Upper lobe of left lung (tissue), 4 donors: ENCODE results near the gene ZNF680.

Experiments used
- POLR2A ChIP-seq, 4 donors: fragments of 450-650 bp; IDR thresholded peaks; one replicate each; pipeline ENCODE4 v1.5.1; 2016 to 2017; ENCODE audit warnings: antibody characterized with exemption in 4 of 4, mild to moderate bottlenecking in 2 of 4
- TF ChIP-seq, protein P1 (sequence below), 6 experiments: fragments of 450-650 bp in 4 of 6; fragments of 200-600 bp in 2 of 6; sonication (generic) in 2 of 6; IDR thresholded peaks; one replicate each; pipeline ENCODE4 v1.5.1; 2016 to 2019; ENCODE audit warnings: antibody characterized with exemption in 6 of 6

DNA sequence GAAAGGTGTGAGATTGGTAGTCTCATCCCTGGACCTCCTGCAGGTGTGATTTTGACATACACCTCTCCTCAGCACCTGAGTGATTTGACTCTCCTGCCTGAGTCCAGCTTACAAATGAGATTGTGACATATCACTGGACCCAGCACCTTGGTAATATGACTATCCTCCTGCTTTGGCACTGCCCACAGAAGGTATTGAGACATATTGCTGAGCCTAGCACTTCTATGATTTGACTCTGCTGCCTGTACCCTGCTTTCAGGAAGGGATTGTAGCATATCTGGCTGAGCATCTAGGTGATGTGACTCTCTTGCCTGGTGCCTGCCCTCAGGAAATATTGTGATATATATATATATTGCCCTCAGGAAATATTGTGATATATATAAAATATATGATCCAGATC lies 43.5 kb upstream of the ZNF680 start:
- TF ChIP-seq, protein P1, sequence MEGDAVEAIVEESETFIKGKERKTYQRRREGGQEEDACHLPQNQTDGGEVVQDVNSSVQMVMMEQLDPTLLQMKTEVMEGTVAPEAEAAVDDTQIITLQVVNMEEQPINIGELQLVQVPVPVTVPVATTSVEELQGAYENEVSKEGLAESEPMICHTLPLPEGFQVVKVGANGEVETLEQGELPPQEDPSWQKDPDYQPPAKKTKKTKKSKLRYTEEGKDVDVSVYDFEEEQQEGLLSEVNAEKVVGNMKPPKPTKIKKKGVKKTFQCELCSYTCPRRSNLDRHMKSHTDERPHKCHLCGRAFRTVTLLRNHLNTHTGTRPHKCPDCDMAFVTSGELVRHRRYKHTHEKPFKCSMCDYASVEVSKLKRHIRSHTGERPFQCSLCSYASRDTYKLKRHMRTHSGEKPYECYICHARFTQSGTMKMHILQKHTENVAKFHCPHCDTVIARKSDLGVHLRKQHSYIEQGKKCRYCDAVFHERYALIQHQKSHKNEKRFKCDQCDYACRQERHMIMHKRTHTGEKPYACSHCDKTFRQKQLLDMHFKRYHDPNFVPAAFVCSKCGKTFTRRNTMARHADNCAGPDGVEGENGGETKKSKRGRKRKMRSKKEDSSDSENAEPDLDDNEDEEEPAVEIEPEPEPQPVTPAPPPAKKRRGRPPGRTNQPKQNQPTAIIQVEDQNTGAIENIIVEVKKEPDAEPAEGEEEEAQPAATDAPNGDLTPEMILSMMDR (IDR thresholded peaks at IDR 0.05), result no peak
- TF ChIP-seq POLR2A (IDR thresholded peaks at IDR 0.05), result no peak
